ENCODE measurements around the gene HSD17B11.
A peak's percentile ranks its signal among the peaks of the same experiment; 100 is the strongest.
"Not testable (repeated sequence)": the region's sequence is repeated elsewhere in the genome, so short reads cannot be mapped to it uniquely, and the experiment has no call there.

Gene HSD17B11, protein sequence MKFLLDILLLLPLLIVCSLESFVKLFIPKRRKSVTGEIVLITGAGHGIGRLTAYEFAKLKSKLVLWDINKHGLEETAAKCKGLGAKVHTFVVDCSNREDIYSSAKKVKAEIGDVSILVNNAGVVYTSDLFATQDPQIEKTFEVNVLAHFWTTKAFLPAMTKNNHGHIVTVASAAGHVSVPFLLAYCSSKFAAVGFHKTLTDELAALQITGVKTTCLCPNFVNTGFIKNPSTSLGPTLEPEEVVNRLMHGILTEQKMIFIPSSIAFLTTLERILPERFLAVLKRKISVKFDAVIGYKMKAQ

DNA sequence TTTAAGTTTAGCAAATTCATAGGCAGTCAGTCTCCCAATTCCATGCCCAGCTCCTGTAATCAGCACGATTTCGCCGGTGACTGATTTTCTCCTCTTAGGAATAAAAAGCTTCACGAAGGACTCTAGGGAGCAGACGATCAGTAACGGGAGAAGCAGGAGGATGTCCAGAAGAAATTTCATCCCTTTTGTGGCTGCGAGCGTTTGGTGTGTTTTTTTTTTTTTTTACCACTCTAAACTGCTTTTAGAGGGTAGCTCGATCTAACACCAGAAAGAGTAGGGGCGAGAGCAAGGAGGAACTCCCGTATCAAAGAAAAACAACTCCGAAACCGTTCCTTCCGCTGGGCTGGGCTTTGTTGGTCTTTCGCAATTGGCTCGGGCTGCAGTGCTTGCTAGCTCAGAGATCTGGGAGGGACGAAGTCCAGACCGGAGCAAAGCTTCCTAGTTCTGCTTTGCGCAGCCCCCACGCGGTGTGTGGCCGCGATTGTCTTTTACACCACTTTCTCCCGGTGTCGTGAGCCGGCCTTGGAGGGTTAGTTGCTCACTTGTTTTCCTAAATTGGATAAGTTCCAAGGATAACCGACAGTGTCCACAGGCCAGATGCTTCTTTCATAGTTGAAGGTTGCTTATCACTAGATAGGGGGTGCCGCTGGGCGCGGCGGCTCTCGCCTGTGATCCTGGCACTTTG lies at the start of gene HSD17B11:
TSS of gene HSD17B11 (minus strand) at position 298 of the 685 bp plus-strand sequence. CDS start at position 180, 118 bp downstream.
- peak; percentile 83 to 86 for DNase-seq (ENCODE audit: low read depth in 2 of 2)

DNA sequence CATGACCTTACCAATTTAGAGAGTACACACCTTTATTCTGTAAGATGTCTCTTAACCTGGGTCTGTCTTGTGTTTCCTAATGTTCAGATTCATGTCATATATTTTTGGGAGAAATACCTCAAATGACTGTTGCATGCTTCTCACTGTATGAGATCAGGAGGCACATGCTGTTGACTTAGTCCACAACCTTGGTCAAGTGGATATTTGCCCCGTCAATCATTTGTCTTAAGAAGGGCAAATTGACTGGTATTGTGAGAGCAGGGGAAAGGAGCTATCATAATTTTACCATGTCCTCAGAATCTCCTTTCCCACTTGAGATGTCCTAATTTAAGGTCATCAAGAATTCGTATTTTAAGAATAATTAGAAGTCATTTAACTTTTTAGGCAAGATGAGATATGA lies 42.4 kb upstream of the HSD17B11 start:
- DNase-seq (ENCODE audit: low read depth in 2 of 2), result no peak

DNA sequence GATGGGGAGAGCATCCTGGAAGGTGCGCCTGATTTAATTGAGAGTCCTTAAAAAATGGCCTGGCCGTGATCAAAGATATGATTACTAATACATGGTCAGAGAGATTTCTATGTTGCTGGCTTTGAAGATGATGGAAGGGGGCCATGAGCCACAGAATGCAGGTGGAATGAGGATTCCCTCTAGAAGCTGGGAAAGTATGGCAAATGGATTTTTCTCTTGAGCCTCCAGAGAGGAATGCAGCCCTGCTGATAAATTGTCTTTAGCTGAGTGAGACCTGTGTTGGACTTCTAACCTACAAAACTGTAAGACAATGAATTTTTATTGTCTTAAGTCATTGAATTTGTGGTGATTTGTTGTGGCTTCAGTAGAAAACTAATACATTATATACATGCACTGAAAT lies 39.0 kb upstream of the HSD17B11 start:
- no peak for DNase-seq (ENCODE audit: low read depth in 2 of 2)

DNA sequence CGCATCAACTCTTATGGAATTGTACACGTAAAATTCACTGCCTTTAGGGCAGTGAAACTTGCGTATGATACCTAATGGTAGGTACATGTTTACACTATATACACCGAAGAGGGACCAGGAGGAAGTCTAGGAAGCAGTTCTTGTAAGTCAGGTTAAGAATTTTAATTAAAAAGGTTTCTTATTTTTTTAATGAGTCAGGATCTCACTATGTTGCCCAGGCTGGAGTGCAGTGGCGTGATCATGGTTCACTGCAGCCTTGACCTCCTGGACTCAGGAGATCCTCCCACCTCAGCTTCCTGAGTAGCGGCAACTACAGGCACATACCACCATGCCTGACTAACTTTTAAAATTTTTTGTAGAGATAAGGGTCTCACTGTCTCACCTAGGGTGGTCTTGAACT lies 38.0 kb upstream of the HSD17B11 start:
- no peak for DNase-seq (ENCODE audit: low read depth in 2 of 2)

DNA sequence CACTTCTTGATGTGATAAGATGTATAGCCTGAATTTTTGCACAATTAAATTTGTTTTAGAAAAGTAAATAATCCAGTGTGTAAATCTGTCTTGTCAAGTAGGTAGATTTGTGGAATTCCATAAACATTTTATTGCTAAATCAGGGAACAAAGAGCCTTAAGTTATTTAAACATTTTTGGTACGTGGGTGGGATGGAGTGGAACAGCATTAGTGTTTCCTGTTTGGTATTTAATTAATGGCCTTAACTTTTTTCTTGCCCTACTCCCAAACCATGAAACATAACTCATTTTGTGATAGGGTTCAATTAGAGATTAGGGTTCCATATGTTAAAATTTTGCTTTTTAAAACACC lies 36.5 kb upstream of the HSD17B11 start:
- DNase-seq (ENCODE audit: low read depth in 2 of 2), result no peak

DNA sequence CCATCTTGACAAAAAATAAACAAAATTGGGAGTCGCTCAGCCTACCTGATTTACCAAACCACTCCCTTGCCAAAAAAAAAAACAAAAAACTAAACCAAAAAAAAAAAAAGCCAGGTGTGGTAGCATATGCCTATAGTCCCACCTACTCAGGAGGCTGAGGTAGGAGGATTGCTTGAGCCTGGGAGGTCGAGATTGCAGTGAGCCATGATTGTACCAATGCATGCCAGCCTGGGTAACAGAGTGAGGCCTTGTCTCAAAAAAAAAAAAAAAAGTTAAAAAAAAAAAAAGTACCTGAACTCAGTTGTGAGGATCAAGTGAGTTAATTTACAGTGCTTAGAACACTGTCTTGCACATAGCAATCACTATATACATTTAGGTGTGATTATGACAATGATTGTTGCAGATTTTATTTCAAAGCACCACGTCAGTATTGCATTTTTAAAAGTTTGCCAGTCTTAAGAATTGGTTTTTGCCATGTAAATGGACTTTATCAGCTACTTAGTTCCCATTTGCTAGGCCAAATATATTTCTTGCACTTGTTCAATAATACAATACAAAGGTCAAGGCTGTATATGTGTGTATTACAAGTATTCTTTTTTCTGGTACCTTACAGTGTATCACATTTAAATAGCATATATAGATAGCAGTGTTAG lies 36.0 kb upstream of the HSD17B11 start:
- no peak for DNase-seq (ENCODE audit: low read depth in 2 of 2)

DNA sequence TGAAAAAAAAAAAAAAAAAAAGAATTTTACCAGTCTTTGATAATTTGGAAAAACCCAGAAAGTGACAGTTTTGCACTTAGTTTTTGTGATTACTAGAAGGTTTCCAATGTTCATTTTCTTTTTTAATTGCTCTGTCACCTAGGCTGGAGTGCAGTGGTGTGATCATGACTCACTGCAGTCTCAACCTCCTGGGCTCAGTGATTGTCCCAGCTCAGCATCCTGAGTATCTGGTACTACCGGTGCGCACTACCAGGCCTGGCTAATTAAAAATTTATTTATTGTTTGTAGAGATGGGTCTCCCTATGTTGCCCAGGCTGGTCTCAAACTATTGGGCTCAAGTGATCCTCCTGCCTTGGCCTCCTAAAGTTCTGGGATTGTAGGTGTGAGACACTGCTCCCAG lies 34.7 kb upstream of the HSD17B11 start:
- DNase-seq (ENCODE audit: low read depth in 2 of 2), result no peak

DNA sequence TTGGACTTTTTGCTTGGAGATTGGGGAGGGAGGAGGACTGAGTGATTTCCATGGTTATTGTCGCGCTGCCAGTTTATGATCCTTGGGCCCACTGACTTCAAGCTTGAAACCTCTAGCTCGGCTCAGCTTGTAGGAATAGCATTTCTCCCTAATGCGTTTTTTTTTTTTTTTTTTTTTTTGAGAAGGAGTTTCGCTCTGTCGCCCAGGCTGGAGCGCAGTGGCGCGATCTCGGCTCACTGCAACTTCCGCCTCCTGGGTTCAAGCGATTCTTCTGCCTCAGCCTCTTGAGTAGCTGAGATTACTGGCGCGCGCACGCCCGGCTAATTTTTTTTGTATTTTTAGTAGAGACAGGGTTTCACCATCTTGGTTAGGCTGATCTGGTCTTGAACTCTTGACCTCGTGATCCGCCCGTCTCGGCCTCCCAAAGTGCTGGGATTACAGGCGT lies 33.1 kb upstream of the HSD17B11 start:
- not testable (repeated sequence) for DNase-seq (ENCODE audit: low read depth in 2 of 2)

DNA sequence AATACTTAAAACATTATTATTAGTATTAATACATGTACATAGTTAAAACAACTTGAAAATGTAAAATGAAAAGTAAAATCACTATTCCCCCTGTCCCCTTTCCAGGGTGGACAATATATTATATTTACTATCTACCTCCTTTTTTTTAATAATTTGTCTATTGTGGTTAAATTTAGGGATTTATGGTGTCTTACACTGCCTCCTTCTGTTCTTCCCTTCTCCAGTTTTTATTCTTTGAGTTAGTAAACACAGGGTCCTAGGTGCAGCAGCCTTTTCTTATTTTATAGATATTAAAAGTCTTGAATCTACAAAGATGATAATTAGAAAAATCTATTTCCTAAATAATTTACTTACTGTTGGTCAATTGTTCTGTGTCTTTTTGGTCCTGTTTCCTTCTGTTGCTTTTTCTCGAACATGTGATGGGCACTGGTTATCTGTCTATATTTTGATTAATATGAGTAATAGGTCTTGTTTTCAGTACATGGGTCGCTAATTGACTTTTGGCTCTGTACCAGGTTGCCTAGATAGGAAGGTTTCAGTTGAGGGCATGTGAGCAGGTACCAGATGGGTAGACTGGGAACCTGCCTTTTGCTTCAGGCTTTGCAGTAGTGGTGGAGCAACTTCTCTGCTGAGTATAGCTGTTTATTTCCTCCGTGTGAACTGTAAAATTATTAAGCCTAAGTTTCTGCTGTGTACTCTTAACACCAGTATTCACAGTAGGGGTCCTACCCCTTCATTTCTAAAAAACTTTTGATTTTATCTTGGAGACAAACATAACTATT lies 32.5 kb upstream of the HSD17B11 start:
- no peak for DNase-seq (ENCODE audit: low read depth in 2 of 2)

DNA sequence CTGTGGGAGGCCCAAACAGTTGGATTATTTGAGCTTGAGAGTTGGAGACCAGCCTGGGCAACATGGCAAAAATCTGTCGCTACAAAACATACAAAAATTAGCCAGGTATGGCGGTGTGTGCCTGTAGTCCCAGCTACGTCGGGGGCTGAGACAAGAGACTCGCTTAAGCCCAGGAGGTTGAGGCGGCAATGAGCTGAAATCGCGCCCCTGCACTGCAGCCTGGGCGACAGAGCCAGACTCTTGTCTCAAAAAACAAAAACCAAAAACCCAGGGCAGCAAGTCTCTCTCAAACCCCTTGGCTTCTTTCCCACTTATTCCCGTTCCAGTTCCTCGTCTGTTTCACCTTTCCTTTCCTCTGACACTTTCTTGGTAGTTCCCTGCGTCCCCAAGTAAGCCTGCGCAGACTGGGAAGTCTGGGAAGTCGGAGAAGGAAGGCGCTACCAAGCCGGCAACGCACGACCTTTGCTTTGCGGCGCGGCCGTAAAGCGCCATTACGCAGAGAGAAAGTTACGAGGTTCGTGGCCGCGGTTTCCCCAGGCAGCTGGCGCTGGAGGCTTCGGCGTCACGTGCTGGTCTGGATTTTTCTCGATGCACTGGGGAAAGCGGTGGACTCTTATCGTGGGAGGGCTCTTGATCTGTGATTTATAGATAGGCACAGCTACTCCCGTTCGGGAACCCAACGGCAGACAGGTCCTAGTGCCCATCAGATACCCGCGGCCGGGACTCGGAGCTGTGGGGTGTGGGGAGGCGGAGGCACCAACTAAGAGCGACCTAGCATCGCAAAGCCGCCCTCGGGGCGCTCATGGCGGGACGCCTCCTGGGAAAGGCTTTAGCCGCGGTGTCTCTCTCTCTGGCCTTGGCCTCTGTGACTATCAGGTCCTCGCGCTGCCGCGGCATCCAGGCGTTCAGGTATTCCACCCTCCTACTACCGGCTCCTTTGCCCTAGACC lies 31.4 kb upstream of the HSD17B11 start, which contains the start of gene NUDT9:
TSS of gene NUDT9 (plus strand) at position 470 of the 949 bp plus-strand sequence. CDS start at position 803, 333 bp downstream.
- peak; percentile 91 to 92 for DNase-seq (ENCODE audit: low read depth in 2 of 2)

DNA sequence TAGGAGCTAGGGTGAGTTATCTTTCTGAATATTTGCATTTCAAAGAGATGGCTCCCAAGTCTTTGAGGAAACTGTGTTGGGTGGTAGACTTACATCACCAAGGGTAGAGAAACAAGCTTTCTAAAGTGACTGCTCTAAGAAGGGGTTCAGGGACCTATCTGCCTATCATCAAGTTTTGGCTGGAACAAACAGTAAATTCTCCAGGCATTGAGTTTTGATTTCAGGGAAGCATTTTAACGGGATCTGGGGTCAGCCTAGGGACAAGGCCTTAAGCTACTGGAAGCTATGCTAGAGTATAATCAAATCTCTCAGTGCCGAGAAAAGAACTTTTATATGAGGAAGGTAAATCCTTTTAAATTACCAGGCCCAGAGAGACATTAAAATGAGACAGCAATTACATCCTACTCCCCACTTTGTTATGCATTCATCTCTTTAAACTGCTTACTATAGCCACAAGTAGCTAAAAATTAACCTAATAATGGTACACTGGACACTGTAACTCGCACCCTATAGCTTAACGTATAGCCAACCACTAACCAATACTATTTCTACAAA lies 29.4 kb upstream of the HSD17B11 start:
- no peak for DNase-seq (ENCODE audit: low read depth in 2 of 2)

DNA sequence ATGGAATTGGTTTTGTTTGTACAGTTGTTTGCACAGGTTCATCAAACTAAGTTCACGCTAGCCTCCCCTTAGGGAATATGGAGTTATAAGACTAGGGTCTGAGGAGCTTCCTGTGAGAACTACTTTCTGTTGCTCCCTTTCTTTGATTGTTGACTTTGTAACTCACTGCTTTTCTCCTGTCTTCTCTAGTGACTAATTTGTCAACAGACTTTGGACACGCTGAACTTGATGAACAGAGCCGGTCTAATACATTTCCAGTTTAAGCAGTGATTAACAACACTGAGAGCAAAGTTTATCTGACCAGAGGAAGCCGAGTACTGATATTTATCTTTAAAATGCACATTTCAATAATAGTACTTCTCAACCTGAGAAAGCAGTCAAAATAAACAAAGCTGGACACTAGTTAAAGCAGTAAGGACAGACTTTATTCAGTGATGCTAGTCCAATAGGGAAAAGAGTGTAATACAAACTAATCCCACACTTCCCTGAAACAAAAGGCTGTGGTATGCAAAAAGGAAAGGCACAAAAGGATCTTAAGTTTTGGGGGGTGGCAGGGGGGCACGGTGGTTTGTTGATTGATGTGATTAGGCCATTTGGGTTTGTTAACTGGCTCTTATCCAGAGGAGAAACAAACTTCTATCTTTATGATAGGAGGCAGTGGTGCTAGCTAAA lies 28.7 kb upstream of the HSD17B11 start:
- no peak for DNase-seq (ENCODE audit: low read depth in 2 of 2)

DNA sequence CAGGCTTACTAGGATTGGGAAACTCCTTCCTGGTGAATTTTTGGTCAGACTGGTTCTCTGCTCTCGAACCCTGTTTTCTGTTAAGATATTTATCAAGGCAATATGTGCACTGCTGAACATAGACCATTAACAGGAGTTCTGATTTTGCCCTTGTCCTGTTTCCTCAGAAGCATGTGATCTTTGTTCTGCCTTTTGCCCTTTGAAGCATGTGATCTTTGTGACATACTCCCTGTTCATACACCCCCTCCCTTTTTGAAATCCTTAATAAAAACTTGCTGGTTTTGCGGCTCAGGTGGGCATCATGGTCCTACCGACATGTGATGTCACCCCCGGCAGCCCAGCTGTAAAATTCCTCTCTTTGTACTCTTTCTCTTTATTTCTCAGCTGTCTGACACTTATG lies 27.4 kb upstream of the HSD17B11 start:
- not testable (repeated sequence) for DNase-seq (ENCODE audit: low read depth in 2 of 2)

DNA sequence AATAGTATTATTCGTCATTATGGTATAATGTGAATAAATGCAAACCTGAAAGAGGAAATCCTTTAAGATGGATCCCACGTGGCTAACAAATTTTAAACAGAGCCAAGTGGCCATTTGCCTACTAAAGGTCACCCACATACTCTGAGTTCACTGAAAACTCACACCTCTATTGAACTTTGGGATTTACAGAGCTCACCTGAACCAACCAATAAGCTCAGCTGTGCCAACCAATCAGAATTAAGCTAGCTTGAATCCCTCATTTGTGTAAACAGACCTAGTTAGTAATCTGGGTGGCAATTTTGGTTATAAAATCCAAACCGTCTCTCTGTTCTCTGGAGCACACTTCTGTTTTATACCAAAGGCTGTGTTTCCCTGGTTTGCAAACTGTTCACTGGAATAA lies 26.0 kb upstream of the HSD17B11 start:
- DNase-seq (ENCODE audit: low read depth in 2 of 2), result no peak

DNA sequence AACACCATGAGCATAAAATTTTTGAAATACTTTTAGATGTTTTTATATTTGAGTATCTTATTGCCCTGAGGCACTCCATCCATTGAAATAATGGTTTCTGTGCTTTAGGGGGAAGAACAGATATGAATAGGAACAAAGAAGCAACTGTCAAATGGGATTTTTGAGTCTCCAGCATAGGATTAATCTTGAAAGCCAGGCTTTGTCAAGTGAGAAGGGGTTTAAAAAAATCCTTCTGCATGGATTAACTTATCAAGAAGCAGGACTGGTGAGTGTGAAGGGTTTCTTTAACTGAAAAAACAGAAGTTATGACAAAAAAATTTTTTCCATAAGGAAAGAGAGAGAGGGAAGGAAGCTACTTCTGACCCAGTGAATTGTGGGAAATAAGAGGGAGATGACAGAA lies 23.8 kb upstream of the HSD17B11 start:
- no peak for DNase-seq (ENCODE audit: low read depth in 2 of 2)

DNA sequence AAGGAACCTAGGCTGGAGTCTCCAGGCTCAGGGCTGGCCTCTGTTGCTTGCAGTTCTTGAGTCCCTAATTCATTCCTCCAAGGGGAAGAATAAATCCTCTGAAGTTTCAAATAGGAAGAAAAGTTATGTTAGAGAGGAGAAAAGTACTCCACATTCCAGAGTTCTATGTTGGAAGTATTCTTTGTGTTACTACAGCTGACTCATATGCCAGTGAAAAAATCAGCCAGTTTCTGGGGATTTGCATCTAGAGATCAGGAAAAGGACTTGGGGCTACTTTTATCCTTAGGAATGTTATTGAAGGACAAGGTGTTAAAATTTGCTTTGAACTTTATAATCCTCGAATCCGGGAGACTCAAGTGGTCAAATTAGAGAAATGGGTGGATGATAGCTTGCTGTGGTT lies 19.7 kb upstream of the HSD17B11 start:
- DNase-seq (ENCODE audit: low read depth in 2 of 2), result no peak

DNA sequence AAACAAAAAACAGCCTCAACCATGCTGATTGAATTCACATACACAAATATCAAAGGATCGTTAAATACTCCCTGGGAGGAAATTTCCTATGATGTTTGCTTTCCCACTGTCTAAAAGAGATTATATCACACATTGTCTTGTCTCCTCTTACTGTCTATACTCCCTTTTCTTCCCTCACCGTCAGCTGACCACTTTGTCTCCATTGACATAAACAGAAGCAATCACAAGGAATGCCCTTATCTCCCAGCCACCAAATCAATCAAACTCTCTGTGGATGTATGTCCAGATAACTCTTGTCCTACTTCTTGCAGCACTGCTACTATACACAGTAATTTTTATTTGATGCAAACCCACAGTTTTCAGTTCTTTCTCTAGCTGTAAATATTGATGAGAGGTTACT lies 19.2 kb upstream of the HSD17B11 start:
- no peak for DNase-seq (ENCODE audit: low read depth in 2 of 2)

DNA sequence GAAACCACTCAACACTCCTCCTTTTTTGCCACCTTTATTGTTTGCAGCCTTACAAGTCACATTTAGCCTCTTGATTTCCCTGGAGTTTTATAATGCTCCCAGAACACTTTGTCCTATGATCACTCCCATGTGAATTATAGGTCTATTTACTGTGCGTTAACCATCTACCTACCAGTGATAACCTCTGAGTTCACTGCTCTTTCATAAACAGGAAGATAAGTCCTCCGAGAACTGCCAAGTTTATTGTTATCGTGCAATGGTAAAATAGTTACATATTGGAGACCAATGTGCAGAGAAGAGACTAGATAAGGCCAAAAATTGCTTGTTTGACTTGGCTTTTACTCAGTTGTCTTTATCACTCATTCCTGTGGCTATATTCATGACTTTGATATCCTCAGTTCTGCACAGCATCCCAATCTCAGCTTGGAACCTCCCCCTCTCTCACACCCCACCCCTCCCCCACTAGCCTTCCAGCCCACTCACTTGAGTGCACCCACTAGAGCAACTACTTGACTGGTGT lies 18.5 kb upstream of the HSD17B11 start:
- no peak for DNase-seq (ENCODE audit: low read depth in 2 of 2)

DNA sequence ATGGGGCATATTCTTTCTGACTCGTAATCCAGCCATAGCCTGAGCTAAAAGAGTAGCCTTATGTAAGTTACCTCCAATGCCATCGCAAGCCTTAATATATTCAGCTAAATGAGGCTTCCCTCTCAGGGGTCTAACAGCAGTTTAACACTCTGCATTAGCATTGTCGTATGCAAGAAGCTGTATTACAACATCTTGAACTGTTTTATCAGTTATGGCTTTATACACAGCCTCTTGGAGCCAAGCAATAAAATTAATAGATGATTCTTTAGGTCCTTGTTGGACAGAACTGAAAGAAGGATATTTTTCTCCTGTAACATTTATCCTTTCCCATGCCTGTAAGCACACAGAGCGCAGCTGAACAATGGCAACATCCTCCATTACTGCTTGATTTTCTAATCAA lies 15.9 kb upstream of the HSD17B11 start:
- DNase-seq (ENCODE audit: low read depth in 2 of 2), result not testable (repeated sequence)

DNA sequence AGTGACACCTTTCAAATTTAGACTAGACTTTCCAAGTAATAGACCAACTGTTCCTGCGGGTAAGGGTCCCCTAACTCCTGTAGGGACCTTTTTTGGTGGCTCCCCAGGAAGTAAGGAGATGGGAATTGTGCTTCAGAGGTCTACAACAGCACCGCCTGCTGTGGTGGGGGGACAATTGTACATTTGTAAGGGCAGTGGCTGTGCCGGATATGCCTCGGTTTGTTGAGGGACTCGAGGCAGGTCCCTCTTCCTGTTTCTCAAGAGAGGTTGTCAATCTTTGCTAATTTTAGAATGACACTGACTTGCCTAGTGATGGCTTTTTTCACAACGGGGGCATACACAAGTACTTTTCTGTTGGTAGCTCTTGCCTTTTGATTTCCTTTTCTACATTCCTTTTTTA lies 15.5 kb upstream of the HSD17B11 start:
- no peak for DNase-seq (ENCODE audit: low read depth in 2 of 2)

Data from fibroblast of skin of left quadriceps (primary cell).